Activated naive CD4-positive, alpha-beta T cell treated with anti-CD3 and anti-CD28 coated beads for 36 hours (primary cell): ENCODE data around the gene CUX1. TPM values are rescaled to one million over a fixed set of nuclear protein-coding genes. Genes with fewer than 3 reads are reported as not detected.

Experiments used
- CTCF ChIA-PET: fragments of 350-600 bp; sonication (Branson Sonifier 250); formaldehyde crosslinking; loops from one replicate; lab custom pipeline; 2021; ENCODE audit warnings: antibody characterized with exemption; lab: Charles Lee
- DNase-seq: peaks from one replicate; pipeline ENCODE4 v3.0.0-alpha.2; 2020
- H3K27ac Mint-ChIP-seq: one replicate; pipeline ENCODE4 v1.8.0; 2021; ENCODE audit warnings: mild to moderate bottlenecking, mixed read lengths
- H3K27me3 Mint-ChIP-seq: one replicate; pipeline ENCODE4 v1.8.0; 2021; ENCODE audit warnings: low read depth, mixed read lengths
- H3K36me3 Mint-ChIP-seq: one replicate; pipeline ENCODE4 v1.8.0; 2021; ENCODE audit warnings: low read depth, mixed read lengths
- H3K4me1 Mint-ChIP-seq: one replicate; pipeline ENCODE4 v1.8.0; 2021; ENCODE audit warnings: low read depth, mixed read lengths
- H3K4me3 Mint-ChIP-seq: one replicate; pipeline ENCODE4 v1.8.0; 2021; ENCODE audit warnings: mild to moderate bottlenecking, moderate library complexity, mixed read lengths
- H3K9me3 Mint-ChIP-seq: one replicate; pipeline ENCODE4 v1.8.0; 2021; ENCODE audit warnings: mixed read lengths
- intact Hi-C: fragments of 100-400 bp; cut with micrococcal nuclease; formaldehyde crosslinking; loops from one replicate; pipeline ENCODE4 v1.15.1; 2023
- total RNA-seq, 2 experiments: library from RNA; stranded (reverse); gene quantifications; one replicate each; pipeline ENCODE4 v1.2.3, GENCODE V29; 2021

The CUX1 gene
- total RNA-seq, 2 experiments from 2014 or later, result 22.2 to 25.5 TPM

GRCh38 chr7:102080019-102080433 lies 262.6 kb downstream of the CUX1 start:
- H3K9me3 Mint-ChIP-seq, result peaks cover 5% of the 10 kb centered on the region
- H3K27me3 Mint-ChIP-seq, result no peaks in the 10 kb centered on the region
- intact Hi-C loops, result no loop called here
- no peaks in the 10 kb centered on the region for H3K4me1 Mint-ChIP-seq
- DNase-seq, result no peak
- peaks cover 22% of the 10 kb centered on the region for H3K36me3 Mint-ChIP-seq
- H3K4me3 Mint-ChIP-seq, result no peak overlapping the region
- no peak overlapping the region for H3K27ac Mint-ChIP-seq
- CTCF ChIA-PET, result no interaction called here

- Mint-ChIP-seq H3K4me3 (no peak overlapping the region), H3K9me3 (peaks cover 9% of the 10 kb centered on the region), H3K27me3 (no peaks in the 10 kb centered on the region), H3K4me1 (no peaks in the 10 kb centered on the region), H3K27ac (no peak overlapping the region), H3K36me3 (peaks cover 27% of the 10 kb centered on the region)
- no peak for DNase-seq
- CTCF ChIA-PET, result no interaction called here
- intact Hi-C loops, result no loop called here
Measured at GRCh38 chr7:102080434-102081243, 263.2 kb downstream of the CUX1 start.

- peaks cover 9% of the 10 kb centered on the region for H3K9me3 Mint-ChIP-seq
- no peaks in the 10 kb centered on the region for H3K4me1 Mint-ChIP-seq
- no peak overlapping the region for H3K27ac Mint-ChIP-seq
- intact Hi-C loops, result no loop called here
- CTCF ChIA-PET, result no interaction called here
- H3K4me3 Mint-ChIP-seq, result no peak overlapping the region
- H3K27me3 Mint-ChIP-seq, result no peaks in the 10 kb centered on the region
- peaks cover 30% of the 10 kb centered on the region for H3K36me3 Mint-ChIP-seq
- DNase-seq, result no peak
Measured at GRCh38 chr7:102081244-102081627, 263.8 kb downstream of the CUX1 start.

- no peaks in the 10 kb centered on the region for H3K27me3 Mint-ChIP-seq
- intact Hi-C loops, result no loop called here
- DNase-seq, result no peak
- H3K27ac Mint-ChIP-seq, result no peak overlapping the region
- no peaks in the 10 kb centered on the region for H3K4me1 Mint-ChIP-seq
- peaks cover 33% of the 10 kb centered on the region for H3K36me3 Mint-ChIP-seq
- CTCF ChIA-PET, result no interaction called here
- H3K9me3 Mint-ChIP-seq, result peaks cover 11% of the 10 kb centered on the region
- H3K4me3 Mint-ChIP-seq, result no peak overlapping the region
Measured at GRCh38 chr7:102082693-102083368, 265.4 kb downstream of the CUX1 start.

- intact Hi-C loops, result no loop called here
- CTCF ChIA-PET, result no interaction called here
- H3K27ac Mint-ChIP-seq, result no peak overlapping the region
- H3K4me3 Mint-ChIP-seq, result no peak overlapping the region
- H3K9me3 Mint-ChIP-seq, result peaks cover 23% of the 10 kb centered on the region
- H3K36me3 Mint-ChIP-seq, result peaks cover 31% of the 10 kb centered on the region
- H3K27me3 Mint-ChIP-seq, result no peaks in the 10 kb centered on the region
- no peaks in the 10 kb centered on the region for H3K4me1 Mint-ChIP-seq
- DNase-seq, result no peak
Measured at GRCh38 chr7:102085218-102085772, 267.9 kb downstream of the CUX1 start.

GRCh38 chr7:102089175-102090098 lies 272.0 kb downstream of the CUX1 start:
- Mint-ChIP-seq H3K4me1 (no peaks in the 10 kb centered on the region), H3K4me3 (no peak overlapping the region), H3K36me3 (peaks cover 16% of the 10 kb centered on the region), H3K27me3 (no peaks in the 10 kb centered on the region), H3K9me3 (peaks cover 18% of the 10 kb centered on the region), H3K27ac (no peak overlapping the region)
- no peak for DNase-seq
- intact Hi-C loops, result no loop called here
- CTCF ChIA-PET, result no interaction called here

GRCh38 chr7:102093599-102094315 lies 276.3 kb downstream of the CUX1 start:
- Mint-ChIP-seq H3K9me3 (peaks cover 10% of the 10 kb centered on the region), H3K4me1 (no peaks in the 10 kb centered on the region), H3K27me3 (no peaks in the 10 kb centered on the region), H3K4me3 (no peak overlapping the region), H3K36me3 (peaks cover 5% of the 10 kb centered on the region), H3K27ac (no peak overlapping the region)
- intact Hi-C loops, result no loop called here
- CTCF ChIA-PET, result no interaction called here
- no peak for DNase-seq

- DNase-seq, result no peak
- intact Hi-C loops, result no loop called here
- H3K4me1 Mint-ChIP-seq, result no peaks in the 10 kb centered on the region
- H3K4me3 Mint-ChIP-seq, result no peak overlapping the region
- H3K27ac Mint-ChIP-seq, result no peak overlapping the region
- H3K27me3 Mint-ChIP-seq, result no peaks in the 10 kb centered on the region
- CTCF ChIA-PET, result no interaction called here
- H3K36me3 Mint-ChIP-seq, result no peaks in the 10 kb centered on the region
- H3K9me3 Mint-ChIP-seq, result peaks cover 4% of the 10 kb centered on the region
Measured at GRCh38 chr7:102094316-102094650, 276.9 kb downstream of the CUX1 start.

GRCh38 chr7:102095321-102096011 lies 278.0 kb downstream of the CUX1 start:
- H3K4me3 Mint-ChIP-seq, result no peak overlapping the region
- H3K27me3 Mint-ChIP-seq, result no peaks in the 10 kb centered on the region
- H3K9me3 Mint-ChIP-seq, result no peaks in the 10 kb centered on the region
- no peaks in the 10 kb centered on the region for H3K4me1 Mint-ChIP-seq
- intact Hi-C loops, result no loop called here
- CTCF ChIA-PET, result interaction anchor here (0.6 kb wide), 1 partner anchor 8 kb away, joined by 3 read pairs; no protein-coding TSS in a partner anchor
- no peaks in the 10 kb centered on the region for H3K36me3 Mint-ChIP-seq
- DNase-seq, result no peak
- no peak overlapping the region for H3K27ac Mint-ChIP-seq

- intact Hi-C loops, result no loop called here
- Mint-ChIP-seq H3K27me3 (no peaks in the 10 kb centered on the region), H3K27ac (no peak overlapping the region), H3K4me3 (no peak overlapping the region), H3K9me3 (no peaks in the 10 kb centered on the region), H3K36me3 (no peaks in the 10 kb centered on the region), H3K4me1 (no peaks in the 10 kb centered on the region)
- CTCF ChIA-PET, result no interaction called here
- no peak for DNase-seq
Measured at GRCh38 chr7:102096012-102096332, 278.5 kb downstream of the CUX1 start.

- Mint-ChIP-seq H3K36me3 (no peaks in the 10 kb centered on the region), H3K4me1 (no peaks in the 10 kb centered on the region), H3K4me3 (no peak overlapping the region), H3K27ac (no peak overlapping the region), H3K9me3 (no peaks in the 10 kb centered on the region), H3K27me3 (no peaks in the 10 kb centered on the region)
- DNase-seq, result no peak
- CTCF ChIA-PET, result no interaction called here
- intact Hi-C loops, result no loop called here
Measured at GRCh38 chr7:102096706-102097427, 279.4 kb downstream of the CUX1 start.
